ENCODE results near the gene SERPINB6. TPM values are rescaled to one million over a fixed set of nuclear protein-coding genes. Genes with fewer than 3 reads are reported as not detected.
A peak's percentile ranks its signal among the peaks of the same experiment; 100 is the strongest.

Gene SERPINB6
- total RNA-seq, result 10 to 100 TPM; 85.3 to 85.6 TPM

DNA sequence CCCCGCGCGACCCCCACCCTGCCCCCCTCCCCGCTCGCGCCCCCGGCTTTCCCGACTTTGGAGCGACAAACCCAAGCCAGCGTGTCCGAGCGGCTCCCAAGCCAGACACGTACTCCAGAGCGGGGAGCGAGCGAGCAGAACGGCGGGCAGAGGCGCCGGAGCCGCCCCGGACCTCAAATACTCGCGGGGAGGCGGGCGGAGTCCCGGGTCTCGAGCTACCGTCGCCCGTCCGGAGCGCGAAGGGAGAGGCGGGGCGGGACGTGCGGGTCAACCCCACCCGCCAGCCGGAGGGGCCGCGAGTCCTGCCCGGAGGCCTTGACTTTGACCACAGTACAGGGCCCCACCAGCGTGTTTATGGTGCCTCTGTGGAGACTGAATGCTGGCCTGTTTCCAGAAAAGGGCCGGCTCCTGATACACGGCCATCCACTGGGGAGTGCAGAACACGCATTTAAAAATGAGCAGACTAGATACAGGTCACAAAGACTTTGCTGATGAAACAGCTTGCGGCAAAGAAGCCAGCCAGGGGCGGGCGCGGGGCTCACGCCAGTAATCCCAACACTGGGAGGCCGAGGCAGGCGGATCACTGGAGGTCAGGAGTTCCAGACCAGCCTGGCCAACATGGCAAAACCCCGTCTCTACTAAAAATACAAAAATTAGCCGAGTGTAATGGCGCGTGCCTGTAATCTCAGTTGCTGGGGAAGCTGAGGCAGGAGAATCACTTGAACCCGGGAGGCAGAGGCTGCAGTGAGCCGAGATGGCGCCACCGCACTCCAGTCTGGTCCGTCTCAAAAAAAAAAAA is at the start of gene SERPINB6:
Gene SERPINB6 (minus strand): TSS at position 148 of the 799 bp plus-strand sequence. CDS start 12,235 bp downstream, outside the sequence.
- peaks cover 1% of the 10 kb centered on the region for H3K9me3 Mint-ChIP-seq
- ATAC-seq (ENCODE audit: low read depth), result peak; percentile 66
- peaks cover 18% of the 10 kb centered on the region for H3K36me3 Mint-ChIP-seq
- peak within 1 kb of the TSS; percentile 90 for H3K4me3 Mint-ChIP-seq
- POLR2A ChIA-PET, result interaction anchor here (0.6 to 1.9 kb wide), 17 partner anchors 13 to 130 kb away, joined by 3 to 32 read pairs (median 4); partner anchors contain the start of genes NQO2, RIPK1, SERPINB1 and SERPINB9
- H3K4me1 Mint-ChIP-seq, result peaks cover 26% of the 10 kb centered on the region
- peaks cover 5% of the 10 kb centered on the region for H3K27me3 Mint-ChIP-seq
- DNase-seq, result peak; percentile 72
- peak within 1 kb of the TSS; percentile 85 for H3K27ac Mint-ChIP-seq

- no peaks in the 10 kb centered on the region for H3K9me3 Mint-ChIP-seq
- POLR2A ChIA-PET, result interaction anchor here (0.9 to 1.7 kb wide), 2 partner anchors 19 to 44 kb away, joined by 3 to 6 read pairs; no protein-coding TSS in a partner anchor
- ATAC-seq (ENCODE audit: low read depth) (no peak), DNase-seq (no peak)
- H3K36me3 Mint-ChIP-seq, result peaks cover 34% of the 10 kb centered on the region
- H3K4me1 Mint-ChIP-seq, result peaks cover 25% of the 10 kb centered on the region
- H3K27ac Mint-ChIP-seq, result no peak overlapping the region
- no peaks in the 10 kb centered on the region for H3K27me3 Mint-ChIP-seq
- H3K4me3 Mint-ChIP-seq, result no peak overlapping the region
These were observed 48.5 kb upstream of the SERPINB6 start for GRCh38 chr6:3019749-3020320.

GRCh38 chr6:3019065-3019464 is 47.7 kb upstream of the SERPINB6 start:
- ATAC-seq (ENCODE audit: low read depth) (no peak), DNase-seq (no peak)
- Mint-ChIP-seq H3K27ac (no peak overlapping the region), H3K4me1 (peaks cover 23% of the 10 kb centered on the region), H3K27me3 (no peaks in the 10 kb centered on the region), H3K4me3 (no peak overlapping the region), H3K9me3 (no peaks in the 10 kb centered on the region), H3K36me3 (peaks cover 38% of the 10 kb centered on the region)
- POLR2A ChIA-PET, result interaction anchor here (0.9 kb wide), 1 partner anchor 18 kb away, joined by 3 read pairs; no protein-coding TSS in a partner anchor

DNA sequence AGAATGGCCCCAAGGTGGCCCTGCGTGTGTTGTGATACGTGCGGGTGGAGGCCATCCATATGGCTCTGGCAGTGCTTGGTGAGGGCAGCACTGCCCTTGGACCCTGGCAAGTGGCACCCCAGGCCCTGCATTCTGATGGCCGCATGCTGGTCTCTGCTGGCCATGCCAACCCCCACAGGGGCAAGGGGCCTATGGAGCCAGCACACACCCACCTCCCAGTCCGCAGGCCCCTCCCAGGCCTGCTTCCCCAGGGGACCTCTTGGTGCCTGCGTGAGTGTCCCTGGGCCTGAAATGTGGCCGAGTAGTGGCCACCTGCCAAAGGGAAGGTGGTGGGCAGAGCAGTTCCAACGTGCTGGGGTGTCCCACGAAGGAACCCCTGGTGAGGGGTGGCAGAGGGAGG is 45.9 kb upstream of the SERPINB6 start:
- POLR2A ChIA-PET, result interaction anchor here (1.1 to 2.1 kb wide), 2 partner anchors 18 to 47 kb away, joined by 3 to 6 read pairs; no protein-coding TSS in a partner anchor
- Mint-ChIP-seq H3K27ac (no peak overlapping the region), H3K27me3 (no peaks in the 10 kb centered on the region), H3K9me3 (peaks cover 4% of the 10 kb centered on the region), H3K4me1 (peaks cover 13% of the 10 kb centered on the region), H3K36me3 (peaks cover 40% of the 10 kb centered on the region), H3K4me3 (no peak overlapping the region)
- ATAC-seq (ENCODE audit: low read depth) (no peak), DNase-seq (no peak)

- peaks cover 46% of the 10 kb centered on the region for H3K36me3 Mint-ChIP-seq
- H3K4me1 Mint-ChIP-seq, result peaks cover 11% of the 10 kb centered on the region
- H3K27ac Mint-ChIP-seq, result no peak overlapping the region
- no peak overlapping the region for H3K4me3 Mint-ChIP-seq
- DNase-seq (no peak), ATAC-seq (ENCODE audit: low read depth) (no peak)
- no peaks in the 10 kb centered on the region for H3K27me3 Mint-ChIP-seq
- POLR2A ChIA-PET, result interaction anchor here (1.1 to 2.1 kb wide), 2 partner anchors 18 to 47 kb away, joined by 3 to 6 read pairs; no protein-coding TSS in a partner anchor
- H3K9me3 Mint-ChIP-seq, result peaks cover 10% of the 10 kb centered on the region
These were observed 45.3 kb upstream of the SERPINB6 start for GRCh38 chr6:3016473-3017280.

DNA sequence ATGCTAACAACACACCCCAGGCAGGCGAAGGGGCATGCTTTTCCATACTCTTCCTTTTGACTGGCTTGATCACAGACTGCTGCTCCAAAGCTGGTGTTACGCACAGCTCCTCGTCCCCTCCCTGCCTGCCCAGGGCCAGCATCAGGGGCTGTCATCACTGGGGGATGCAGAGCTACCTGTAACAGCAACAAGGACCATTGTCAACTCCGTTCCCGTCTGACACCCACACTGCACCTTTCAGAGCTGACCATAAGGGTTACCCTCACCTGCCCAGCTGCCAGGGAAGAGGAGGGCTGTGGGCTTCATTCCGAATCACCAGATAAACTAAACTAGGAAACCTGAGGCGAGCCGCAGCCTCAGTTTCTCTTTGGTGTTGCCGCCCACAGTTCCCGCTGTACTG is 43.8 kb upstream of the SERPINB6 start:
- POLR2A ChIA-PET, result interaction anchor here (1.3 kb wide), 1 partner anchor 12 kb away, joined by 4 read pairs; no protein-coding TSS in a partner anchor
- Mint-ChIP-seq H3K4me3 (no peak overlapping the region), H3K27me3 (no peaks in the 10 kb centered on the region), H3K36me3 (peaks cover 56% of the 10 kb centered on the region), H3K4me1 (peaks cover 11% of the 10 kb centered on the region), H3K9me3 (peaks cover 15% of the 10 kb centered on the region), H3K27ac (no peak overlapping the region)
- no peak for ATAC-seq (ENCODE audit: low read depth)
- no peak for DNase-seq

DNA sequence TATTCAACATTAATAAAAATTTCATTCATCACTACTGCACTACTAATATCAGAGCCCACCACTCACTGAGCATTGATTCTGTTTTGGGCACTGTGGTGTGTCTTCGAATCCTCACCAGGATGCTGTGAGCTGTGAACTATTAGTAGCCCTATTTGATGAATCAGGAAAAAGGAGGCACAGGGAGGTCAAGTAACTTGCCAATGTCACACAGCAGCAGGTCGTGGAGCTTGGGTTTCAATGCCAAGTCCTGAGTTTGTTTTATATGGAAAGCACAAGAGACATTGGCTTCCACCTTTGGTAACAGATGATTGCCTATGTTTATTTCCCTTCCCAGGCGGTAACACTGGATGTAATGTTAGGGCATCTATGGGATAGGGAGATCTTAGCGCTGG is 43.3 kb upstream of the SERPINB6 start:
- Mint-ChIP-seq H3K4me1 (peaks cover 8% of the 10 kb centered on the region), H3K27ac (no peak overlapping the region), H3K9me3 (peaks cover 15% of the 10 kb centered on the region), H3K27me3 (no peaks in the 10 kb centered on the region), H3K4me3 (no peak overlapping the region), H3K36me3 (peaks cover 56% of the 10 kb centered on the region)
- POLR2A ChIA-PET, result interaction anchor here (0.6 to 1.3 kb wide), 2 partner anchors 12 to 122 kb away, joined by 4 to 5 read pairs; no protein-coding TSS in a partner anchor
- DNase-seq (no peak), ATAC-seq (ENCODE audit: low read depth) (no peak)

GRCh38 chr6:3013901-3014674 is 42.7 kb upstream of the SERPINB6 start:
- H3K9me3 Mint-ChIP-seq, result peaks cover 16% of the 10 kb centered on the region
- DNase-seq, result no peak
- no peak for ATAC-seq (ENCODE audit: low read depth)
- no peak overlapping the region for H3K4me3 Mint-ChIP-seq
- POLR2A ChIA-PET, result interaction anchor here (0.6 to 1.3 kb wide), 2 partner anchors 13 to 121 kb away, joined by 4 to 5 read pairs; no protein-coding TSS in a partner anchor
- no peaks in the 10 kb centered on the region for H3K27me3 Mint-ChIP-seq
- peaks cover 8% of the 10 kb centered on the region for H3K4me1 Mint-ChIP-seq
- no peak overlapping the region for H3K27ac Mint-ChIP-seq
- peaks cover 58% of the 10 kb centered on the region for H3K36me3 Mint-ChIP-seq

DNA sequence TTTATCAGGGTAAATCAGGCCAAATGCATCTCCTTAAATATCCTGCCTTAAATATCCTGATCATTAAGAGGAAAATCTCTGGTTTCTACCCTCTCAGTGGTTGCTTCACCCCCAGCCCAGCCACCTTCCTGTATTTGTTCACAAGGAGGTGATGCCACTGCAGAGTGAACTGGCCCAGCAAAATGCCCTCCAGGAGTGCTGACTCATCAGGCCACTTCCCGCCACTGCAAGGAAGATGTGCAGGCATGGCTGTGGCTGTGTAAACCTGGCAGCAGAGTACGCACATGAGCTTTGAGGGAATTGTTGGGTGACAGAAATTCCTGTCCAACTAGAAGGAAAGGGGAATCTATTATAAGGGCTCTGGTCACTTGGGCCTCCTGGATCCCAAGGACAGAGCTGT is 42.1 kb upstream of the SERPINB6 start:
- POLR2A ChIA-PET, result no interaction called here
- peaks cover 16% of the 10 kb centered on the region for H3K9me3 Mint-ChIP-seq
- H3K27ac Mint-ChIP-seq, result no peak overlapping the region
- peaks cover 62% of the 10 kb centered on the region for H3K36me3 Mint-ChIP-seq
- no peak for DNase-seq
- no peak overlapping the region for H3K4me3 Mint-ChIP-seq
- no peaks in the 10 kb centered on the region for H3K27me3 Mint-ChIP-seq
- no peak for ATAC-seq (ENCODE audit: low read depth)
- H3K4me1 Mint-ChIP-seq, result peaks cover 8% of the 10 kb centered on the region

- Mint-ChIP-seq H3K4me3 (no peak overlapping the region), H3K27me3 (no peaks in the 10 kb centered on the region)
These were observed 40.2 kb upstream of the SERPINB6 start for GRCh38 chr6:3011592-3011991.

GRCh38 chr6:3011158-3011557 is 39.8 kb upstream of the SERPINB6 start:
- DNase-seq, result no peak
- Mint-ChIP-seq H3K27ac (no peak overlapping the region), H3K9me3 (peaks cover 16% of the 10 kb centered on the region), H3K4me3 (no peak overlapping the region), H3K36me3 (peaks cover 62% of the 10 kb centered on the region), H3K27me3 (no peaks in the 10 kb centered on the region), H3K4me1 (peaks cover 7% of the 10 kb centered on the region)
- no peak for ATAC-seq (ENCODE audit: low read depth)
- POLR2A ChIA-PET, result interaction anchor here (1.2 kb wide), 1 partner anchor 12 kb away, joined by 3 read pairs; the partner anchor contains the start of gene NQO2

More at GRCh38 chr6:3011592-3011991, 40.2 kb upstream of the SERPINB6 start:
- Mint-ChIP-seq H3K27ac (no peak overlapping the region), H3K4me1 (peaks cover 7% of the 10 kb centered on the region), H3K9me3 (peaks cover 16% of the 10 kb centered on the region), H3K36me3 (peaks cover 63% of the 10 kb centered on the region)
- no peak for ATAC-seq (ENCODE audit: low read depth)
- no peak for DNase-seq
- POLR2A ChIA-PET, result interaction anchor here (1.2 kb wide), 1 partner anchor 12 kb away, joined by 3 read pairs; the partner anchor contains the start of gene NQO2

DNA sequence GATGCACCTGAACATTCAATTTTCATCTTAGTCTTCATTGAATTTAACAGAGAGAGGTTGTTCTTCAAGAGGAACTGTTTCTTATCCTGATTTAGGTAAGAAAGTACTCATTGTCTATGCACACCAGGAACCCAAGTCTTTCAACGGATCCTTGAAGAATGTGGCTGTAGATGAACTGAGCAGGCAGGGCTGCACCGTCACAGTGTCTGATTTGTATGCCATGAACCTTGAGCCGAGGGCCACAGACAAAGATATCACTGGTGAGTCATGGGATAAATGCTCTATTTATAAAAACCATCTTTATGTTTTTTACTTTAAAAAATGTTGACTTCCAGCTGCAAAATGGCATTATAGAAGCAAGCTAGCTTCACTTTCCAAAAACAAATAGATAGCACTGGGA is 38.6 kb upstream of the SERPINB6 start:
- Mint-ChIP-seq H3K36me3 (peaks cover 66% of the 10 kb centered on the region), H3K4me3 (no peak overlapping the region), H3K27ac (no peak overlapping the region), H3K9me3 (peaks cover 16% of the 10 kb centered on the region), H3K4me1 (peaks cover 8% of the 10 kb centered on the region), H3K27me3 (no peaks in the 10 kb centered on the region)
- ATAC-seq (ENCODE audit: low read depth) (no peak), DNase-seq (no peak)
- POLR2A ChIA-PET, result interaction anchor here (1.5 kb wide), 1 partner anchor 44 kb away, joined by 3 read pairs; no protein-coding TSS in a partner anchor
